ENCODE data around the gene ABLIM1. TPM values are rescaled to one million over a fixed set of nuclear protein-coding genes. Genes with fewer than 3 reads are reported as not detected.

The ABLIM1 gene
- total RNA-seq, 1 donor from 2014 or later: 39.8 TPM

GRCh38 chr10:114492351-114493037 is 165.6 kb downstream of the ABLIM1 start:
- peaks cover 40% of the 10 kb centered on the region for H4K20me1 ChIP-seq (ENCODE audit: low read depth)
- no peak for DNase-seq (ENCODE audit: low spot score)
- no peaks in the 10 kb centered on the region for H3K79me2 ChIP-seq (ENCODE audit: low read depth)
- peaks cover 21% of the 10 kb centered on the region for H3K36me3 Mint-ChIP-seq
- peaks cover 3% of the 10 kb centered on the region for H3K9me3 Mint-ChIP-seq
- H3K27me3 ChIP-seq: no peaks in the 10 kb centered on the region
- no peak for TF ChIP-seq EZH2 (IDR thresholded peaks at IDR 0.05)
- no peak for TF ChIP-seq EZH2phosphoT487 (IDR thresholded peaks at IDR 0.05)
- TF ChIP-seq, protein P1, sequence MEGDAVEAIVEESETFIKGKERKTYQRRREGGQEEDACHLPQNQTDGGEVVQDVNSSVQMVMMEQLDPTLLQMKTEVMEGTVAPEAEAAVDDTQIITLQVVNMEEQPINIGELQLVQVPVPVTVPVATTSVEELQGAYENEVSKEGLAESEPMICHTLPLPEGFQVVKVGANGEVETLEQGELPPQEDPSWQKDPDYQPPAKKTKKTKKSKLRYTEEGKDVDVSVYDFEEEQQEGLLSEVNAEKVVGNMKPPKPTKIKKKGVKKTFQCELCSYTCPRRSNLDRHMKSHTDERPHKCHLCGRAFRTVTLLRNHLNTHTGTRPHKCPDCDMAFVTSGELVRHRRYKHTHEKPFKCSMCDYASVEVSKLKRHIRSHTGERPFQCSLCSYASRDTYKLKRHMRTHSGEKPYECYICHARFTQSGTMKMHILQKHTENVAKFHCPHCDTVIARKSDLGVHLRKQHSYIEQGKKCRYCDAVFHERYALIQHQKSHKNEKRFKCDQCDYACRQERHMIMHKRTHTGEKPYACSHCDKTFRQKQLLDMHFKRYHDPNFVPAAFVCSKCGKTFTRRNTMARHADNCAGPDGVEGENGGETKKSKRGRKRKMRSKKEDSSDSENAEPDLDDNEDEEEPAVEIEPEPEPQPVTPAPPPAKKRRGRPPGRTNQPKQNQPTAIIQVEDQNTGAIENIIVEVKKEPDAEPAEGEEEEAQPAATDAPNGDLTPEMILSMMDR (IDR thresholded peaks at IDR 0.05): no peak
- H3K27ac ChIP-seq: no peak overlapping the region
- H3K27ac Mint-ChIP-seq: peak overlapping the region; percentile 19
- H3K9ac ChIP-seq: no peak overlapping the region
- no peak overlapping the region for H3K4me3 Mint-ChIP-seq
- peaks cover 55% of the 10 kb centered on the region for H3K4me1 Mint-ChIP-seq
- H3K4me3 ChIP-seq: no peak overlapping the region
- no peaks in the 10 kb centered on the region for H3K27me3 Mint-ChIP-seq (ENCODE audit: insufficient read depth, low read depth)
- H3K4me1 ChIP-seq: peaks cover 13% of the 10 kb centered on the region
- H3K9me3 ChIP-seq (ENCODE audit: low read depth): no peaks in the 10 kb centered on the region
- H3F3A ChIP-seq (ENCODE audit: low read depth): peaks cover 14% of the 10 kb centered on the region
- no peak overlapping the region for H2AFZ ChIP-seq (replicated peaks)
- no peaks in the 10 kb centered on the region for H3K36me3 ChIP-seq
- no peak overlapping the region for H3K4me2 ChIP-seq

DNA sequence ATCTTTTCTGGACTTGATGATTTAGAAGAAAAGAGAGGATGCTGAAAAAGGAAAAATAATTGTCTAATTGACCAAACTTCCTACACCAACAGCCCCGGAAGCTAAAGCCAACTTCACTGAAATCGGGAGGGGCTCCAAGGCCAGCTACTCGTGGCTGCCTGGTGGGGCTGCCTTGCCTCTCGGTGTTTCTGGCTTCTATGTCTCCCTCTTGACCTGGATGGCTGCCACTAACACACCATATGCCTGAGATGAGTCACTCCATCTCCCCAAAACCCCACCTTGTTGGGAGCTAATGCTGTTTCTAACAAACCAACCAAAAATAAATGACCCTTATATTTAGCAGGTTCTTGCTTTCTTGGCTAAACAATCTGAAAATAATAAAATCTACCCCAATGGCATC is 166.1 kb downstream of the ABLIM1 start:
- Mint-ChIP-seq H3K4me3 (no peak overlapping the region), H3K36me3 (peaks cover 26% of the 10 kb centered on the region), H3K9me3 (peaks cover 3% of the 10 kb centered on the region), H3K4me1 (peaks cover 57% of the 10 kb centered on the region), H3K27ac (peak overlapping the region; percentile 65), H3K27me3 (ENCODE audit: insufficient read depth, low read depth) (no peaks in the 10 kb centered on the region)
- Histone ChIP-seq H2AFZ (replicated peaks) (no peak overlapping the region), H4K20me1 (ENCODE audit: low read depth) (peaks cover 40% of the 10 kb centered on the region), H3K79me2 (ENCODE audit: low read depth) (no peaks in the 10 kb centered on the region), H3K27me3 (no peaks in the 10 kb centered on the region), H3K9me3 (ENCODE audit: low read depth) (no peaks in the 10 kb centered on the region), H3K4me3 (no peak overlapping the region), H3F3A (ENCODE audit: low read depth) (peaks cover 14% of the 10 kb centered on the region), H3K4me2 (no peak overlapping the region), H3K36me3 (no peaks in the 10 kb centered on the region), H3K4me1 (peaks cover 13% of the 10 kb centered on the region), H3K9ac (no peak overlapping the region), H3K27ac (no peak overlapping the region)
- DNase-seq (ENCODE audit: low spot score): no peak
- TF ChIP-seq, protein P1 (IDR thresholded peaks at IDR 0.05): no peak

- Histone ChIP-seq H3F3A (ENCODE audit: low read depth) (peaks cover 14% of the 10 kb centered on the region), H3K9me3 (ENCODE audit: low read depth) (no peaks in the 10 kb centered on the region), H2AFZ (replicated peaks) (no peak overlapping the region), H3K79me2 (ENCODE audit: low read depth) (no peaks in the 10 kb centered on the region), H3K9ac (no peak overlapping the region), H3K27me3 (no peaks in the 10 kb centered on the region), H3K27ac (no peak overlapping the region), H3K36me3 (no peaks in the 10 kb centered on the region), H4K20me1 (ENCODE audit: low read depth) (peaks cover 40% of the 10 kb centered on the region), H3K4me1 (peaks cover 13% of the 10 kb centered on the region), H3K4me2 (no peak overlapping the region), H3K4me3 (no peak overlapping the region)
- TF ChIP-seq, protein P1 (IDR thresholded peaks at IDR 0.05): no peak
- TF ChIP-seq EZH2 (IDR thresholded peaks at IDR 0.05): no peak
- peak overlapping the region; percentile 65 for H3K27ac Mint-ChIP-seq
- H3K4me1 Mint-ChIP-seq: peaks cover 54% of the 10 kb centered on the region
- peaks cover 31% of the 10 kb centered on the region for H3K36me3 Mint-ChIP-seq
- no peak overlapping the region for H3K4me3 Mint-ChIP-seq
- peaks cover 3% of the 10 kb centered on the region for H3K9me3 Mint-ChIP-seq
- no peak for DNase-seq (ENCODE audit: low spot score)
- no peaks in the 10 kb centered on the region for H3K27me3 Mint-ChIP-seq (ENCODE audit: insufficient read depth, low read depth)
These were observed 166.7 kb downstream of the ABLIM1 start for GRCh38 chr10:114491419-114491818.

All from neural progenitor cell (in vitro differentiated cells).